Endothelial cell of umbilical vein (primary cell): ENCODE measurements around the gene CEBPA. TPM values are rescaled to one million over a fixed set of nuclear protein-coding genes. Genes with fewer than 3 reads are reported as not detected.

Experiments
- BruUV-seq: library from RNA; stranded (reverse); fragments of 400-500 nt; replicated peaks from 2 replicates; lab custom pipeline; 2021; lab: Mats Ljungman, UMichigan
- CTCF ChIA-PET: fragments of 300-600, 350-600 bp; sonication (Branson Sonifier 250); formaldehyde crosslinking; loops from one replicate; lab custom pipeline; 2021; ENCODE audit warnings: antibody characterized with exemption, inconsistent platforms; lab: Charles Lee
- POLR2A ChIA-PET: fragments of 300-600, 350-600 bp; sonication (Branson Sonifier 250); formaldehyde crosslinking; loops from one replicate; lab custom pipeline; 2021; ENCODE audit warnings: antibody characterized with exemption, inconsistent platforms; lab: Charles Lee
- DNase-seq: peaks from one replicate; pipeline ENCODE4 v3.0.0-alpha.2; 2011; ENCODE audit warnings: low read depth, low spot score
- FAIRE-seq: peaks from 2 replicates; lab custom pipeline; 2011; peaks lifted over from hg19 to GRCh38; lab: Jason Lieb, UNC
- H2AFZ ChIP-seq: 2 replicates; pipeline ENCODE4 v1.6.0; 2012; ENCODE audit warnings: low read depth, low read length, control low read depth, inconsistent platforms
- H3K27ac ChIP-seq: 2 replicates; pipeline ENCODE4 v1.5.1; 2011; ENCODE audit warnings: low read depth, mild to moderate bottlenecking, control low read depth, low read length, moderate library complexity; ENCODE audit not compliant: insufficient read depth
- H3K27me3 ChIP-seq, 2 experiments: 2 replicates each; pipeline versions ENCODE4 v1.6.0 to v1.6.1; 2011; ENCODE audit warnings: low read length in 2 of 2, mixed read lengths in 1 of 2; ENCODE audit not compliant: control insufficient read depth in 2 of 2, insufficient read depth in 2 of 2
- H3K36me3 ChIP-seq, 2 experiments: 2 replicates in 1 of 2; 3 replicates in 1 of 2; pipeline ENCODE4 v1.5.1; 2011; ENCODE audit warnings: low read length in 2 of 2, mild to moderate bottlenecking in 1 of 2, moderate library complexity in 1 of 2; ENCODE audit not compliant: control insufficient read depth in 2 of 2, insufficient read depth in 2 of 2; ENCODE audit errors: extremely low read depth in 1 of 2
- H3K4me1 ChIP-seq: 3 replicates; pipeline ENCODE4 v1.5.1; 2011; ENCODE audit warnings: mild to moderate bottlenecking, low read length; ENCODE audit not compliant: control insufficient read depth, insufficient read depth; ENCODE audit errors: extremely low read depth
- H3K4me2 ChIP-seq: 2 replicates; pipeline ENCODE4 v1.6.1; 2011; ENCODE audit warnings: low read length, control low read depth, mixed read lengths; ENCODE audit not compliant: insufficient read depth
- H3K4me3 ChIP-seq, 3 experiments: fragments of 200-600 bp in 1 of 3; sonication (generic), shearing (Covaris generic) in 1 of 3; replicated peaks in 1 of 3; 2 replicates each; pipeline ENCODE4 v1.5.1; 2011 to 2016; ENCODE audit warnings: control low read depth in 3 of 3, low read length in 3 of 3, mild to moderate bottlenecking in 2 of 3, inconsistent platforms in 1 of 3, low read depth in 1 of 3, moderate library complexity in 1 of 3; ENCODE audit not compliant: insufficient read depth in 1 of 3
- H3K79me2 ChIP-seq: 2 replicates; pipeline ENCODE4 v1.6.0; 2012; ENCODE audit warnings: low read length, inconsistent platforms; ENCODE audit not compliant: control insufficient read depth, insufficient read depth
- H3K9ac ChIP-seq: replicated peaks from 2 replicates; pipeline ENCODE3; 2011; ENCODE audit warnings: low read length, control low read depth; ENCODE audit not compliant: insufficient read depth; ENCODE audit errors: extremely low read depth
- H3K9me1 ChIP-seq: replicated peaks from 3 replicates; pipeline ENCODE4 v1.6.0; 2011; ENCODE audit warnings: mild to moderate bottlenecking, low read length; ENCODE audit not compliant: control insufficient read depth, insufficient read depth; ENCODE audit errors: extremely low read depth
- H3K9me3 ChIP-seq: replicated peaks from 2 replicates; pipeline ENCODE4 v1.5.1; 2012; ENCODE audit warnings: low read length, inconsistent platforms; ENCODE audit not compliant: control insufficient read depth, insufficient read depth
- H4K20me1 ChIP-seq: replicated peaks from 2 replicates; pipeline ENCODE3; 2011; ENCODE audit warnings: mild to moderate bottlenecking, low read length; ENCODE audit not compliant: control insufficient read depth, insufficient read depth; ENCODE audit errors: extremely low read depth
- CTCF ChIP-seq, 2 donors: IDR thresholded peaks; 1 replicate in 1 of 2; 2 replicates in 1 of 2; pipeline ENCODE4 v1.5.1; 2011; ENCODE audit warnings: low read length in 2 of 2, mild to moderate bottlenecking in 2 of 2, moderate library complexity in 2 of 2, control low read depth in 1 of 2, inconsistent platforms in 1 of 2, low read depth in 1 of 2; ENCODE audit not compliant: insufficient read depth in 1 of 2; ENCODE audit errors: extremely low read depth in 1 of 2
- EZH2 ChIP-seq: IDR thresholded peaks from 2 replicates; pipeline ENCODE4 v1.6.1; 2012; ENCODE audit warnings: borderline replicate concordance, low read depth, mild to moderate bottlenecking, moderate library complexity, low read length, inconsistent platforms; ENCODE audit not compliant: severe bottlenecking
- FOS ChIP-seq: IDR thresholded peaks from 2 replicates; pipeline ENCODE4 v1.6.1; 2011; ENCODE audit warnings: mild to moderate bottlenecking, low read length, moderate library complexity, borderline replicate concordance; ENCODE audit not compliant: insufficient read depth
- GATA2 ChIP-seq: IDR thresholded peaks from 2 replicates; pipeline ENCODE4 v1.7.0; 2011; ENCODE audit warnings: low read depth, mild to moderate bottlenecking, moderate library complexity, mixed read lengths, low read length; ENCODE audit not compliant: insufficient read length, insufficient read depth
- JUN ChIP-seq: IDR thresholded peaks from 2 replicates; pipeline ENCODE4 v1.6.1; 2011; ENCODE audit warnings: borderline replicate concordance, low read depth; ENCODE audit not compliant: insufficient read length, insufficient read depth
- MAX ChIP-seq: IDR thresholded peaks from 2 replicates; pipeline ENCODE4 v1.6.1; 2011; ENCODE audit not compliant: insufficient read depth, insufficient read length
- MYC ChIP-seq: IDR thresholded peaks from one replicate; pipeline ENCODE4 v1.6.1; 2011; ENCODE audit warnings: mild to moderate bottlenecking, low read depth, low read length
- POLR2A ChIP-seq: IDR thresholded peaks from 2 replicates; pipeline ENCODE4 v1.6.1; 2012; ENCODE audit warnings: low read depth, mild to moderate bottlenecking, control low read depth, low read length
- POLR2AphosphoS5 ChIP-seq: IDR thresholded peaks from 2 replicates; pipeline ENCODE4 v1.6.1; 2012; ENCODE audit warnings: low read depth, mild to moderate bottlenecking, control low read depth, low read length, moderate library complexity; ENCODE audit not compliant: insufficient read depth
- dilution Hi-C: fragments of 300-500 bp; cut with MboI; formaldehyde crosslinking; loops from one replicate; pipeline ENCODE4 v1.15.0; 2019; ENCODE audit warnings: low sequenced_read_pairs; ENCODE audit not compliant: extremely low pct_ligation_motif_present
- intact Hi-C: fragments of 100-400 bp; cut with micrococcal nuclease; formaldehyde crosslinking; loops from one replicate; pipeline ENCODE4 v1.10.0; 2022
- polyA plus RNA-seq, 4 experiments: library from polyadenylated mRNA; depleted of rRNA in 3 of 4; stranded (reverse) in 3 of 4; unstranded in 1 of 4; fragments of >200 nt; gene quantifications; 2 replicates each; pipeline versions ENCODE4 v1.2.1 to v1.2.3, GENCODE V29; 2011 to 2012; ENCODE audit warnings: missing spikeins in 1 of 4
- total RNA-seq: library from RNA; stranded (reverse); gene quantifications from 2 replicates; pipeline ENCODE4 v1.2.3, GENCODE V29; 2021

Gene CEBPA
- total and polyA plus RNA-seq, 2 donors (not counting 3 experiments of a cell fraction or from before 2014, with no cell fraction given), result 0.06 TPM; not detected in 1

GRCh38 chr19:33349319-33350289 is 47.3 kb upstream of the CEBPA start:
- ChIA-PET CTCF (no interaction called here), POLR2A (no interaction called here)
- no peak for FAIRE-seq
- dilution Hi-C loops, result no loop called here
- H3K27ac ChIP-seq, result no peak overlapping the region
- no peak overlapping the region for H3K4me3 ChIP-seq
- H3K79me2 ChIP-seq, result no peaks in the 10 kb centered on the region
- no peak overlapping the region for H3K9ac ChIP-seq
- H3K36me3 ChIP-seq, result no peaks in the 10 kb centered on the region
- H2AFZ ChIP-seq, result no peak overlapping the region
- no peaks in the 10 kb centered on the region for H3K4me1 ChIP-seq
- H3K4me2 ChIP-seq, result no peak overlapping the region
- H3K27me3 ChIP-seq, result peaks cover 0 to 3% of the 10 kb centered on the region in 2 experiments
- no peaks in the 10 kb centered on the region for H4K20me1 ChIP-seq
- no peaks in the 10 kb centered on the region for H3K9me3 ChIP-seq
- no peaks in the 10 kb centered on the region for H3K9me1 ChIP-seq
- BruUV-seq, result no TSS peak
- intact Hi-C loops, result no loop called here
- no peak for TF ChIP-seq GATA2
- no peak for TF ChIP-seq CTCF (IDR thresholded peaks at IDR 0.05; ENCODE audit: extremely low read depth in 1 of 2, insufficient read depth in 1 of 2, low read depth in 1 of 2, low read length in 2 of 2)
- no peak for TF ChIP-seq JUN
- TF ChIP-seq MYC, result no peak
- no peak for TF ChIP-seq FOS
- TF ChIP-seq POLR2A, result no peak
- no peak for TF ChIP-seq EZH2
- no peak for TF ChIP-seq POLR2AphosphoS5
- no peak for TF ChIP-seq MAX
- no peak for DNase-seq
